ENCODE data around the gene DNPEP.

DNA sequence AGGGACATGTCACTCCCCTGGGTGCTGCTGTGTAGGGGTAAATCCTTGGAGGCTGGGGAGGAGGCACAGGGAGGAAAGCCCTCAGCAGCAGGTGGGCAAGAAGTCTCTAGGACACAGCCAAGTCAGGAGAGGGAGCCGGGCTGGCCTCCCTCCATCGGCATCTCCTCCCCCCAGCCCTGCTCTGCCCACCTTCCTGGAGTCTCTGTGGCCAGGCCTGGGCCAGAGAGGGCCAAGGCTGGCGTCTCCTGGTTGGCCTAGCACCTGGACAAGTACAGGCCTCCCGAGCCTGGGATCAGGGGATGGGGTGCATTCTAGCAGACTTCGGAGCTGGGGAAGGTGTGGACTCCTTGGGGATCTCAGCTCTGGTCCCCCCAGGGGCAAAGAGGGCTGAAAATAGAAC lies 48.8 kb upstream of the DNPEP start:
- TF ChIP-seq POLR2A (IDR thresholded peaks at IDR 0.05), result no peak
- TF ChIP-seq, protein P1, sequence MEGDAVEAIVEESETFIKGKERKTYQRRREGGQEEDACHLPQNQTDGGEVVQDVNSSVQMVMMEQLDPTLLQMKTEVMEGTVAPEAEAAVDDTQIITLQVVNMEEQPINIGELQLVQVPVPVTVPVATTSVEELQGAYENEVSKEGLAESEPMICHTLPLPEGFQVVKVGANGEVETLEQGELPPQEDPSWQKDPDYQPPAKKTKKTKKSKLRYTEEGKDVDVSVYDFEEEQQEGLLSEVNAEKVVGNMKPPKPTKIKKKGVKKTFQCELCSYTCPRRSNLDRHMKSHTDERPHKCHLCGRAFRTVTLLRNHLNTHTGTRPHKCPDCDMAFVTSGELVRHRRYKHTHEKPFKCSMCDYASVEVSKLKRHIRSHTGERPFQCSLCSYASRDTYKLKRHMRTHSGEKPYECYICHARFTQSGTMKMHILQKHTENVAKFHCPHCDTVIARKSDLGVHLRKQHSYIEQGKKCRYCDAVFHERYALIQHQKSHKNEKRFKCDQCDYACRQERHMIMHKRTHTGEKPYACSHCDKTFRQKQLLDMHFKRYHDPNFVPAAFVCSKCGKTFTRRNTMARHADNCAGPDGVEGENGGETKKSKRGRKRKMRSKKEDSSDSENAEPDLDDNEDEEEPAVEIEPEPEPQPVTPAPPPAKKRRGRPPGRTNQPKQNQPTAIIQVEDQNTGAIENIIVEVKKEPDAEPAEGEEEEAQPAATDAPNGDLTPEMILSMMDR (IDR thresholded peaks at IDR 0.05), result no peak

Measured in thyroid gland (tissue), 4 donors.